GM21360 (cell line): Measurements from ENCODE around the gene SLC7A5.
A peak's percentile ranks its signal among the peaks of the same experiment; 100 is the strongest.
"Not testable (repeated sequence)": the region's sequence is repeated elsewhere in the genome, so short reads cannot be mapped to it uniquely, and the experiment has no call there.

Experiments used
- ATAC-seq: cut with Tn5 transposase; IDR thresholded peaks from one replicate; pipeline ENCODE4 v1.9.1; 2021; ENCODE audit warnings: mild to moderate bottlenecking, moderate library complexity; ENCODE audit not compliant: unreplicated experiment

The SLC7A5 gene

DNA sequence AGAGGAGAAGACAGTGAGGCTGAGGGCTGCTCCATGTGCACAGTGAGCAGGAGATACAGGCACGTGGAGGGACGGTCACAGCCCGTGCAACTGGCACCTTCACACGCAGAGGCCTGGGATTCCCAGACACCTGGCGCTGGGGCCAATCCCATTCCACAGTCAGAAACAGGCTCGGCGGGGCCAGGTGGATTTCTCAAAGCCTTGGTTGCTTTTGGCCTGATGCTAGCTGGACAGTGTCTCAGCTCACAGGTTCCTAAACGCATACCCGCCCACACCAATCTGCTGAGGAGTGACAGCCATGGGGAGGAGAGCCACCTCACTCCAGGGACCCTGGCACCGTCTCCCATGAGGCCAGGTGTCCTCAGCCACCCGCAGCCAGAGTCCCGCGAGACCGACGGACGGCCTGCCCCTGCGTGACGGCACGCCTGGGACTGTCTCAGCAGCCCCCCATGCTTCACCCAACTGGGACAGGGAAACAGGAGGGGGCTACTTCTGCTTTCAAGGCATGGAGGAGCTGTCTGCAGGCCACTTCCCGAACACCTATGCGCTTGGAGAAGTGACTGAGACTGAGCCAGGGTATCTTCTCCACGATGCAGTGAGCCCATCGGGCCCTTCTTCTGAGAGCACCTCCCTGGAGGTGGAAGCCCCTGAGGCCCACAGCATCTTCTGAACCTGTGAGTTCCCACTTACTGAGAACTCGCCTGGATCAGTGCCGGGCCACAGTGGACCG lies 6.5 kb downstream of the SLC7A5 start:
- not testable (repeated sequence) for ATAC-seq

DNA sequence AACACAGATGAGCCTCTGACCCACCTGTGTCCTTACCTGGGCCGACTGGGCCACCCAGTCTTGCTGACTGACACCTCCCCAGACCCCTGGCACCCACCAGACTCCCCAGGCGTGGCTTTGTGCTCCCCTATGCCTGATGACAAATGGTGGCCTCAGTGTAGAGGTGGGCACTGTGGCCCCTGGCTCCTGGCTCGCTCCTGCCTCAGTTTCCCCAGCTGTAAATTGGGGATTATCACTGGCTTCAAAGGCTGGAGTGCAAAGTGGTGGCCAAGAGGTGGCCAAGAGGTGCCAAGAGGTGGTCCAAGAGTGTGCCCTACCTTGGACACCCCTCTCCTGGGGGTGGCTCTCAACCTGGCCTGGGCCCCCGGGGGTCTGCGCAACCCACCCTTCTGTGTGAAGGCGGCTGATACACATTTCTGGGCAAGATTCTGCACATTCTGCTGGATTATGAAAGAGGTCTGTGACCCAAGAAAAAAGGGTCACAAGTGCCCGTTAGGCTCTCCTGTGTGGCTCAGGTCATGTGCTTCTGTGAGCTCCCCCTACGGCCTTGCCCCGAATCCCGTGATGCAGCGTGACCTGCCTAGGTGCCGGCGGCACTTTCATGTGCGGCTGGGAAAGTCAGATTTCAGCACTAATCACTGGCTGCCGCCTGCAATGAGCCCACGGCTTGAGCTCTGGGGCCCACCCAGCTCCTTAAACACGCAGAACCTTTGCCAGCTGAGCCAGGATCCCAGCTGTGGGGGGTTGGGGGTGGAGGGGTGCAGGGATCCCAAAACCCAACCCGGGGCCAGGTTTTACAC lies 7.8 kb downstream of the SLC7A5 start:
- ATAC-seq, result not testable (repeated sequence)

GRCh38 chr16:87860553-87861299 lies 8.6 kb downstream of the SLC7A5 start:
- ATAC-seq, result no peak

GRCh38 chr16:87858151-87858993 lies 10.9 kb downstream of the SLC7A5 start:
- not testable (repeated sequence) for ATAC-seq

- ATAC-seq, result no peak
Measured at GRCh38 chr16:87856791-87857228, 12.5 kb downstream of the SLC7A5 start.

DNA sequence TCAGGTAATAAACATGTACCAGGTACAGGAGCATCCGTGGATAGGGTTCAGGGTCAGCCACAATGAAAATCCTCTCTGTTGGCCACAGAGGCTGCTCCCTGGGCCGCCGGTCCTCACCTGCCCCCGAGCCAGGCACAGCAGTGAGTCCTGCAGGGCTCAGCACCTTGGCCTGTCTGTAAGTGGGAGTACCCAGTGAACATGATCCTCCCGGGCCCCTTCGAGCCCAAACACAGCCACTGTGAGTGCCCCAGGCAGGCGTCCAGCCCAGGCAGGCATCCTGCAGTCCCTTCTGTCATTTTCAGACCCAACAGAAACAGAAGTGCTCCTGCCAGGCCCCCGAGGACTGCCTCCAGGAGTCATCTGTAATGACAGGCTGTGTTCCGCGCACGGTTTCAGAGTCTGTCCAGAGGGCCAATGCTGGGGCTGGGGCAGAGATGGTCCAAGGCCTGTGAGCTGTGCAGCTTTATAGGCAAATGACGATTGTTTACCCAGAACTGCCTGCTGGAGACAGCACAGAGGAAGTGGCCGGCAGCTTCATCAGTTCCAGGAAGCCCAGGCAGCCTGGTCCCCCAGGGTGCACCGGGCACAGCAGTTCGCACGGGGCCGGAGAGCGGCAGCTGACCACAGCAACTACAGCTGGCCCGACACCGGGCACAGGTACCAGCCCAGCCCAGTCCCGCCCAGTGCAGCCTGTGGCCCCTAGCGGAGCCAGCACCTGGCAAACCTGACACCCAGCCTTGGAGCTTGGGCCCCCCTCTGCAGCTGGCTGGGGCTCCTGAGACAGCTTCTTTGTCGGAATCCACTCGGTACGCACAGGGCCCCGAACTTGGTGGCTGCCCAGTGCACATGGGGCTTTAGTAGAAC lies 13.2 kb downstream of the SLC7A5 start:
- ATAC-seq, result no peak

DNA sequence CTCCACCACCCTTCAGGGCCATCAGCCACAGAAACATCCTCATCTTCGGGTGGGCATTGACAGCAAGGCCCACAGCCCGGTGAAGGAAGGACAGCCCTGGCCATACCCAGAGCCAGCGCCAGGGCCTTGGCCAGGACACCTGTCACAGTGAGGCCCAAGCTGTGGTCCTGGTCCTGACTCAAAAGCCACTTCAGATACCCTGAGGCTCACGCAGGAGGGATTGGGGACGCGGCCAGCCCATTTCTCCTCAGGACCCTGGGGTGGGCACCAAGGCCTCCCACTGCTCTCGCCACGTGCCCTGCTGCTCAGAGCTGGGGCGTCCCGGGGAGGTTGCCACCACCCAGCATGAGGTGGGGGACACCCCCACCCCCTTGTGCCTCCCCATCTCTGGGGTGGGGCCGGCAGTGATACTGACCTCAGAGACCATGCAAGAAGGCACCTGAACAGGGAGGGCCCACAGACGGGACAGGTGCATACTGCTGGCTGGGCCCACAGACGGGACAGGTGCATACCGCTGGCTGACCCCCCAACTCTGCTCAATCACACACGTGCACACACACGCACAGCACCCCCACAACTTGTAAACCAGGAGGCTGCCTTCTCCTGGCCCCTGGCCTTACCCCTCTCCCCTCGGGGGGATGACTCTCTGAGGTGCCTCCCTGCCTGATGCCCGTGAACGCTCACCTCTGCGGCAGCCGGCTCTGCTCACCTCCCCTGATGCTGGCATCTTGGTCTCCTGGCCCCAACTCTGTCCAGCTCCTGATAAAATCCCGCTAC lies 14.2 kb downstream of the SLC7A5 start:
- ATAC-seq, result no peak

DNA sequence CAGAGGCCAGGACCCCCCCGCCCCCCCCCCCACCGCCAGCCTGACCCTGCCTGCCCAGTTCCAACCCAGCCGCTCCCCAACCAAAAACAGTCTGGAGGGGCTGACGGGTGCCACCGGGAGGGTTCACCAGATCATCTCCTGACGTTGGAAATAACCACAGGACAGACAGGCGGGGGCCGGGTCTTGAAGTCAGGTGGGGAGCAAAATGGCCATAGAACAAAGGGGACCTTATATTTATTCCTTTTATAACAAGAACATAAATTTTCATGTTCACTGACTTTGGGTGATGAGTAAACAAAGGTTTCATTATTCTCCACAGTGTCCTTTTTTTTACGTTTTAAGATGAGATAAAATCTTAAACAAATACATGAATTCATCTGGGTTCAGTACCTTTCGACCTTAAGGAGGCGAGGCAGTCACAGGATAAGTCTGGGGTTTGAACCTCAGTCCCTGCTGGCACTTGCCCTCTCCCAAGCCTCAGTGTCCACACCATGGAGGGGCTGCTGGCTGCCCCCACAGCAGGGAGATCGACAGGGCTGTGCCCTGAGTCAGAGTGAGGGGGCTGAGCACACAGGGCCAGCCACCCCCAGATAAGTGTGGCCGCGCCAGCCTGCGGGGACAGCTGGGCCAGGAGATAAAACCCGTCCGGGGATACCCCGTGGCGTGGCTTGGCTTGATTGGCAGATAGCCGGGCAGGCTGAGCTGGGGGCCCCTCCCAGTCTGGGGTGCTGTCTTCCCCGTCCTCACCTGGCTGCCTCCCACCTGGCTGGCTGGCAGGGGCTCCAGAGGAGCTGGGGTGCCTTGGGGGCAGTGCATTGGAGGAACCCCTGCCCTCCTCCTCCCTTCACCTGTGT lies 15.0 kb downstream of the SLC7A5 start:
- no peak for ATAC-seq

DNA sequence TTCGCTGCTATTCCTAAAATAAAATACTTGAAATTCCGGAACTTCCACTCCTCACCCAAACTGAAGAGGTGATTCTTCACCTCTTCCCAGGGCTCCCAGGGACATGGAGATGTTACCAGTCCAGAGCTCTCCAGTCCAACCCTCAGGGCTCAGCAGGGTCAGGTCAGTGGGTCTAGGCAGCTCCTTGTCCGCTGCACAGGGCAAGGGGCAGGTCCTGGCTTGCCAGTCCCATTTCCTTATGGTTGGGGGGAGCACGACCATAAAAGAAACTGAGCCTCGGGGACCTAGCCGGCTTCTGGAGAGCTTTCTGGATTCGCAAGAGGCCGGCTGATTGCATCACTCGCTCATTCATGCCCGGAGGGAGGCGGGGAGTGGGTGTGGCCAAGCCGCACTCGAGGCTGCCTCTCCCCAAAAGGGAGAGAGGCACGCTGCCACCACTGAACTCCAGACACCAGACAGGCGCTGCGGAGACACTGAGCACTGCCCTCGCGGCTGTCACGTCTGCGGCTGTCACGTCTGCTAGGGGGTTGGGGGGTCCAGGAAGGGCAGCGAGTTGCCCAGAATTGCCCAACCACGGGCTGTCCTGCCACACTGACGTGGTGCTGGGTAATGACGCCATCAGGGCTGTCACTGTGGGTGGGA lies 15.8 kb downstream of the SLC7A5 start:
- peak; percentile 65 for ATAC-seq

DNA sequence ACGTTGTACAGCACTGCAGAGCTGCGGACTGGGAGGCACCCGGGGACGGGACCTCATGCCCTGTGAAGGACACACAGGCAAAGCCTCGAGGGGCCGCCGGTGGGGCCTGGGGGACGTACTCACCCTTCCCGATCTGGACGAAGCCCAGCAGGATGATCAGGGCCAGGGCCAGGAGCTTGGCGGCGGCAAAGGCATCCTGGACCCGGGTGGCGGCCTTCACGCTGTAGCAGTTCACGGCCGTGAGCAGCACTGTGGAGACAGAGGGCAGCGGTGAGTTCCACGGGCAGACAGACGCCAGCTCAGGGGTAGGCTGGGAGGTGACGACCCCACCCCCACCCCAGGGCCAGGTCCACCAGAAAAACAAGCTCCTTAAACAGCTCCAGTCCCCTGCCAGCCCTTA lies 17.7 kb downstream of the SLC7A5 start:
- no peak for ATAC-seq

DNA sequence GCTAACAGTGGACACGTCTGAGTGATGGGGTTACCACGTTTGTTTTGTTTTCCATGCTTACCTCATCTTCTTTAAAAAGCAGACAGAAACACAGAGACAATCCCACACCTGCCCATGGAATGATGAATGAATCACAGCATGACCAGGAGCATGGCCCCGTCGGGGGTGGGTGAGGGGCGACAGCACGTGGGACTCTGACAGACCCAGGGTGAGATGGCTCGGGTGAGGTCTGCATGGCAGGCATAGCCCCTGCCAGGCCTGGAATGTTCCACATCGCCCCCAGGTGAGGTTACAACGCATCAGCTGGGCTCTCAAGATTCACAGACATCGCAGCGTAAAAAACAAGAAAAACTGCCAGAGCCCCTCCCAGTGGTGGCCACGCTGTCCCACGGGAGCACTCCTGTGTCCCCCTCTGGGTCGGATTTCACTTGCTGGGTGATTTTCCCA lies 18.1 kb downstream of the SLC7A5 start:
- ATAC-seq, result no peak

DNA sequence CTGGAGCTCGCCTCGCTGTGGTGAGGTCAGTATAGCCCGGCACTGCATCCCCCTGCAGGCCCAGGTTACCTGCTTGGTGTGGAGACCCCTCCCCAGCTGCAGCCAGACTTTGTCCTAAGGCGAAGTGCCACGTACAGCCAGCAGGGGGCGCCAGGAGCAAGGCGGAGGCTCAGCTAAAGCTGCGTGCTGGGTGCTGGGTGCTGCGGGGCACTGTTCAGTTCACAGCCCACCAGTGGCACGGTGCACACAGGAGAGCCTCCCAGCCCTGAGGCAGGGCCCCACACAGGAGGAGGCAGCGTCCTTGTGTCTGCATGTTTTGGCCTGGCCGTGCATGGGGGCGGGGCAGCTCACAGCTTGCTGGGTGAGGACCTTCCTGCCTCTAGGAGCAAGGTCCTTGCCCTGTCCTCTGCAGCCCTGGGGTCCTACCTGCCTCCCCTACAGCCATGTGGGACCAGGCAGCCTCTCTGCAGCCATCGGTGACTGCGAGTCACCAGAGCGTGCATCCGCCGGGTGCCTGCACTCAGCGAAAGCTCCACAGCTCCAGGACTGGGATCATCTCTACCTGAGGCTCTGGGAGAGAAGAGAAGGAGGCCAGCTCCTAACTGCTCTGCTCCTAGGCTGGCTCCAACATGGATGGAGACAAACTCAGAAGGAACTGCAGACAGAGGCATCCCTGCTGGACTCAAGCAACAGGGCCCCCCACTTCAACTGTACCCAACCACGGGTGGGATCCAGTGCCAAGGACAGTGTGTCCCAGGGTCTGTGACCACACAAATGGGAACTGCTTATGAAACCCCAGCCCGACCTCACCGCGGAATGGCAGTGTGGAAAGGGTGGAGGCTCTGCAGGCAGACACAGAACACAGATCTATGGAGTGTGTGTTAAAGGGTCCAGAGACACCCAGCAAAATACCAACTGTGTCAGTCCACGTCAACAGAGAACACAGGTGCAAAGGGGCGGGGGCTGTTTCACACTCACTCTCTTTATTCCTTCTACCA lies 19.0 kb downstream of the SLC7A5 start:
- no peak for ATAC-seq

DNA sequence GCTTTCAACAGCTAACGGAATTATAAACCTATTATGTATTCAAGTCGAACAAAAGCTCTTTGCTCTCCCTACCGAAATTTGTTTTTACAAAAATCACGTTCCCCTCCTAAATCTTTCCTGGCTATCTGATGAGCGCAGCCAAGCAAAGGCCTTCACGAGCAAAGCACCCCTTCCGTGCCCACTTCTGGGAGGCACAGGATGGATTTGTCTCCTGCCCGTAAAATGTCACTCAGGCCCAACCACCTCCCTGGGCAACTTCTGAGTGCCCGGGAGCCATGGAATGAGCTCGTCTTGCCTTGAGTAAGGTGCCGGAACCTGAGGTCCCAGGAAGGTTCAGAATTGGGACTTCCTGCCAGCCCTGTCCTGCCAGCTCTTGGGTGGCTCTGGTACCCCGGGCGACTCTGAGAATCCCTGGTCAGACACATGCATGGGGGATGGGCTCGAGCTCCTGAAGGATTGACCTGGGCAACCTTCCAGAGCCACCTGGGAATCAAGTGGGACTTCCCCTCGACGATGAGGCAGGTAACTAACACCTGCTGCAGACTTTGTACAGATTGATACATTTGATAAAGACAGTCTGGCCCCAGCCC lies 19.8 kb downstream of the SLC7A5 start:
- no peak for ATAC-seq

DNA sequence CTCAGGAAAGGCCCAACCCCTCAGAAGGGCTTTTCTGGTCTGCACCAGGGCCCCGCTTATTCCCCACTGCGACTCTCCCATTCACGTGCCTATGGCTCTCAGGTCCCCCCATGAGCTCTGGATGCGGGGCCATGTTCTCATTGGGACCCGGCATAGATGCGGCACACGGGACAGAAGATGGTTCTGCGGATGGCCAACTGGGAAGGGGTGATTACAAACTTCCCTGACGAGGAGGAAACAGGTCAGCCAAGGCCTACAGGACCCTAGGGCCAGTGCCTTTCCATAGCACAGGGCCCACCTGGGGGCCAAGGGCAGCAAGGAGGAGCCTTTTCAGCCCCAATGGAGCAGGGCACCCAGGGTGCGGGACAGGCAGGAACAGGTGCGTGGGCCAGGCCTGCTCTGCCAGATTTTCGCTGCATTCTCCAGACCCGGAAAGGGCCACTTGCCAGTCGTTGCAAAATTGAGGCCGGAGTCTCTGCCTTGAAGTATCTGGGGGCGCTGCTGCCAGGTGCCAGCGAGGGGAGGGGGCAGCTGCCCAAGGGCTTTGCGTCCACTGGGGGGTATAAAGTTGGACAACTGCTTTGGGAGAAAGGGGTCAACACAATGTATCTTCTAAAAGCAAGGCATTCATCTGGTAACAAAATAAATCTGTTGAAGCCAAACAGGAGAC lies 20.5 kb downstream of the SLC7A5 start:
- ATAC-seq, result no peak
